Right cardiac atrium (tissue), 5 donors: Measurements from ENCODE around the gene ACAD8. TPM values are rescaled to one million over a fixed set of nuclear protein-coding genes. Genes with fewer than 3 reads are reported as not detected.
A peak's percentile ranks its signal among the peaks of the same experiment; 100 is the strongest.

Experiments
- ATAC-seq, 2 donors: fragments of 200-7000 bp; cut with Tn5 transposase; one replicate each; pipeline versions ENCODE4 v1.8.0 to v1.9.1; 2020; ENCODE audit warnings: moderate library complexity in 2 of 2, mild to moderate bottlenecking in 1 of 2
- DNase-seq, 3 donors: peaks; one replicate each; pipeline ENCODE4 v3.0.0-alpha.2; 2020
- H3K27ac ChIP-seq: one replicate; pipeline ENCODE4 v1.5.1; 2013; ENCODE audit warnings: mild to moderate bottlenecking, low read length, control low read depth, moderate library complexity
- H3K27me3 ChIP-seq: one replicate; pipeline ENCODE4 v1.6.1; 2013; ENCODE audit not compliant: control insufficient read depth, insufficient read depth
- H3K4me1 ChIP-seq: one replicate; pipeline ENCODE4 v1.6.1; 2013; ENCODE audit warnings: low read length; ENCODE audit not compliant: control insufficient read depth, insufficient read depth
- H3K4me3 ChIP-seq: one replicate; pipeline ENCODE4 v1.5.1; 2013; ENCODE audit warnings: low read length, control low read depth
- H3K9me3 ChIP-seq: one replicate; pipeline ENCODE4 v1.6.1; 2013; ENCODE audit warnings: low read length; ENCODE audit not compliant: control insufficient read depth
- WGBS: extraction: QIAGEN DNeasy Blood & Tissue Kit; methylation state at CpG from one replicate; pipeline ENCODE4 v1.1.7; 2013; 5-methylcytosine and 5-hydroxymethylcytosine counted together
- intact Hi-C, 4 donors: fragments of 100-400 bp; cut with DNase I; formaldehyde crosslinking; loops; one replicate each; pipeline versions ENCODE4 v1.11.0 to v1.14.0; 2022 to 2023
- polyA plus RNA-seq: library from polyadenylated mRNA; stranded (reverse); fragments of 200-250 nt; gene quantifications from one replicate; pipeline ENCODE4 v1.2.3, GENCODE V29; 2013
- total RNA-seq, 4 donors: library from RNA; stranded (reverse); fragmentation: NEBNext Ultra II Directional; extraction: Animal tissue kit (Norgen Biotek cat#: 25700); gene quantifications; one replicate each; pipeline ENCODE4 v1.2.1, GENCODE V29; 2021
- donor health status: healthy with polysubstance abuse.
- donor health status: DM: no; HTN: yes; CAD: no.
- donor health status: DM: no; HTN: no; CAD: no.
- donor health status: DM: no; HTN: yes; CAD: no; lungs with severe emphysema.
- donor health status: DM: yes; HTN: yes; CAD: no.

The ACAD8 gene
- total and polyA plus RNA-seq, 5 donors: 18.7 to 34.6 (median 25.6) TPM

GRCh38 chr11:134226806-134227325, 26.5 kb upstream of the ACAD8 start:
- no peaks in the 10 kb centered on the region for H3K27me3 ChIP-seq

GRCh38 chr11:134228625-134229024, 24.7 kb upstream of the ACAD8 start:
- Histone ChIP-seq H3K4me1 (peaks cover 10% of the 10 kb centered on the region), H3K27me3 (no peaks in the 10 kb centered on the region), H3K9me3 (no peaks in the 10 kb centered on the region), H3K27ac (no peak overlapping the region), H3K4me3 (no peak overlapping the region)
- intact Hi-C loops: no loop called here
- ATAC-seq: no peak
- WGBS: 84% methylated on average over 6 of the region's 6 CpGs
- DNase-seq: no peak

More at GRCh38 chr11:134226806-134227325, 26.5 kb upstream of the ACAD8 start:
- Histone ChIP-seq H3K4me1 (peaks cover 14% of the 10 kb centered on the region), H3K27ac (no peak overlapping the region), H3K9me3 (no peaks in the 10 kb centered on the region), H3K4me3 (no peak overlapping the region)
- 80% methylated on average over 5 of the region's 5 CpGs for WGBS
- DNase-seq (no peak), ATAC-seq (no peak)
- intact Hi-C loops: no loop called here

GRCh38 chr11:134229126-134229790, 24.1 kb upstream of the ACAD8 start:
- no peaks in the 10 kb centered on the region for H3K27me3 ChIP-seq
- ATAC-seq (no peak), DNase-seq (no peak)
- peaks cover 10% of the 10 kb centered on the region for H3K4me1 ChIP-seq
- intact Hi-C loops: no loop called here
- H3K9me3 ChIP-seq: no peaks in the 10 kb centered on the region
- H3K4me3 ChIP-seq: no peak overlapping the region
- H3K27ac ChIP-seq: no peak overlapping the region
- WGBS: 71% methylated on average over 6 of the region's 6 CpGs

- Histone ChIP-seq H3K27me3 (no peaks in the 10 kb centered on the region), H3K9me3 (no peaks in the 10 kb centered on the region), H3K27ac (no peak overlapping the region), H3K4me3 (no peak overlapping the region), H3K4me1 (peaks cover 10% of the 10 kb centered on the region)
- ATAC-seq (no peak), DNase-seq (peak in 1 of 3 donors; percentile 40)
- intact Hi-C loops: no loop called here
- WGBS: 52% methylated on average over 4 of the region's 4 CpGs
These were observed 23.0 kb upstream of the ACAD8 start for GRCh38 chr11:134230339-134230738.

GRCh38 chr11:134231958-134232659, 21.3 kb upstream of the ACAD8 start:
- 68% methylated on average over 10 of the region's 10 CpGs for WGBS
- ATAC-seq: no peak

GRCh38 chr11:134233729-134234179, 19.6 kb upstream of the ACAD8 start:
- intact Hi-C loops: no loop called here
- Histone ChIP-seq H3K27ac (no peak overlapping the region), H3K27me3 (no peaks in the 10 kb centered on the region), H3K4me1 (peaks cover 8% of the 10 kb centered on the region), H3K4me3 (no peak overlapping the region), H3K9me3 (no peaks in the 10 kb centered on the region)
- DNase-seq: no peak
- no peak for ATAC-seq
- 66% methylated on average over 4 of the region's 4 CpGs for WGBS

More at GRCh38 chr11:134231958-134232659, 21.3 kb upstream of the ACAD8 start:
- no peak for DNase-seq
- Histone ChIP-seq H3K9me3 (no peaks in the 10 kb centered on the region), H3K4me1 (peaks cover 8% of the 10 kb centered on the region), H3K27me3 (no peaks in the 10 kb centered on the region), H3K4me3 (no peak overlapping the region), H3K27ac (no peak overlapping the region)
- intact Hi-C loops: no loop called here

GRCh38 chr11:134235399-134235798, 18.0 kb upstream of the ACAD8 start:
- Histone ChIP-seq H3K9me3 (no peaks in the 10 kb centered on the region), H3K27me3 (no peaks in the 10 kb centered on the region), H3K27ac (no peak overlapping the region), H3K4me3 (no peak overlapping the region), H3K4me1 (peaks cover 2% of the 10 kb centered on the region)
- intact Hi-C loops: no loop called here
- ATAC-seq (no peak), DNase-seq (no peak)
- 71% methylated on average over 3 of the region's 3 CpGs for WGBS

GRCh38 chr11:134236834-134237556, 16.4 kb upstream of the ACAD8 start:
- DNase-seq (no peak), ATAC-seq (no peak)
- Histone ChIP-seq H3K9me3 (no peaks in the 10 kb centered on the region), H3K27me3 (no peaks in the 10 kb centered on the region), H3K4me1 (no peaks in the 10 kb centered on the region), H3K4me3 (no peak overlapping the region), H3K27ac (no peak overlapping the region)
- 83% methylated on average over 7 of the region's 7 CpGs for WGBS
- intact Hi-C loops: no loop called here

- no peaks in the 10 kb centered on the region for H3K27me3 ChIP-seq
- no peaks in the 10 kb centered on the region for H3K4me1 ChIP-seq
- ATAC-seq (no peak), DNase-seq (no peak)
- 78% methylated on average over 11 of the region's 11 CpGs for WGBS
- no peaks in the 10 kb centered on the region for H3K9me3 ChIP-seq
- intact Hi-C loops: no loop called here
- no peak overlapping the region for H3K4me3 ChIP-seq
- no peak overlapping the region for H3K27ac ChIP-seq
These were observed 15.8 kb upstream of the ACAD8 start for GRCh38 chr11:134237557-134237922.

- H3K4me1 ChIP-seq: no peaks in the 10 kb centered on the region
- no peak overlapping the region for H3K4me3 ChIP-seq
- no peak overlapping the region for H3K27ac ChIP-seq
- WGBS: 97% methylated on average over 5 of the region's 5 CpGs
- no peak for DNase-seq
- H3K9me3 ChIP-seq: no peaks in the 10 kb centered on the region
- no peak for ATAC-seq
- intact Hi-C loops: no loop called here
- H3K27me3 ChIP-seq: no peaks in the 10 kb centered on the region
These were observed 14.4 kb upstream of the ACAD8 start for GRCh38 chr11:134238956-134239355.

GRCh38 chr11:134240592-134240991, 12.8 kb upstream of the ACAD8 start:
- intact Hi-C loops: no loop called here
- no peak overlapping the region for H3K27ac ChIP-seq
- ATAC-seq (no peak), DNase-seq (no peak)
- no peaks in the 10 kb centered on the region for H3K9me3 ChIP-seq
- no peak overlapping the region for H3K4me3 ChIP-seq
- WGBS: 74% methylated on average over 6 of the region's 6 CpGs
- no peaks in the 10 kb centered on the region for H3K27me3 ChIP-seq
- H3K4me1 ChIP-seq: no peaks in the 10 kb centered on the region
